GM18870 (cell line): ENCODE results near the gene VNN1.
A peak's percentile ranks its signal among the peaks of the same experiment; 100 is the strongest.
"Not testable (repeated sequence)": the region's sequence is repeated elsewhere in the genome, so short reads cannot be mapped to it uniquely, and the experiment has no call there.

Experiments
- ATAC-seq: cut with Tn5 transposase; IDR thresholded peaks from one replicate; pipeline ENCODE4 v1.9.1; 2021; ENCODE audit warnings: moderate library complexity; ENCODE audit not compliant: unreplicated experiment

The VNN1 gene

GRCh38 chr6:132675002-132675401 lies 38.9 kb downstream of the VNN1 start:
- no peak for ATAC-seq

DNA sequence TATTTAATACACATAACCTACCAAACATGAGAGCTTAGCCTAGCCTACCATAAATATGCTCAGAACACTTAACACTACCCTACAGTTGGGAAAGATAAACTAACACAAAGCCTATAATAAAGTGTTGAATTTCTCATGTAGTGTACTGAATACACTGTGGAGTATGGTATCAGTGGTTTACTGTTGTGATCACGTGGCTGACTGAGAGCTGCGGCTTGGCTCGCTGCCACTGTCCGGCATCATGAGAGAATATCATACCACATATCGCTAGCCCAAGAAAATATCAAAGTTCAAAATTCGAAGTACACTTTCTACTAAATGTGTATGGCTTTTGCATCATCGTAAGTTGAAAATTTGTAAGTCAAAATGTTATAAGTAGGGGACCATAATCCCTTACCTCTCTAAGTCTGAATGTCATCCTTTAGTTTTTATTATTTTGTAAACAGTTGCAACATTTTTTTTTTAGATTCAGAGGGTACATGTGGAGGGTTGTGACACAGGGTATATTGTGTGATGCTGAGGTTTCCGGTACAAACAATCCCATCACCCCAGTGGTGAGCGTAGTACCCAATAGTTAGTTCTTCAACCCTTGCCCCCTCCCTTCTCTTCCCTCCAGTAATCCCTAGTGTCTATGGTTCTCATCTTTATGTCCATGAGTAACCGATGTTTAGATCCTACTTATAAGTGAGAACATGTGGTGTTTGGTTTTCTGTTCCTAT lies 40.3 kb downstream of the VNN1 start:
- ATAC-seq = no peak

GRCh38 chr6:132671295-132671694 lies 42.6 kb downstream of the VNN1 start:
- no peak for ATAC-seq

DNA sequence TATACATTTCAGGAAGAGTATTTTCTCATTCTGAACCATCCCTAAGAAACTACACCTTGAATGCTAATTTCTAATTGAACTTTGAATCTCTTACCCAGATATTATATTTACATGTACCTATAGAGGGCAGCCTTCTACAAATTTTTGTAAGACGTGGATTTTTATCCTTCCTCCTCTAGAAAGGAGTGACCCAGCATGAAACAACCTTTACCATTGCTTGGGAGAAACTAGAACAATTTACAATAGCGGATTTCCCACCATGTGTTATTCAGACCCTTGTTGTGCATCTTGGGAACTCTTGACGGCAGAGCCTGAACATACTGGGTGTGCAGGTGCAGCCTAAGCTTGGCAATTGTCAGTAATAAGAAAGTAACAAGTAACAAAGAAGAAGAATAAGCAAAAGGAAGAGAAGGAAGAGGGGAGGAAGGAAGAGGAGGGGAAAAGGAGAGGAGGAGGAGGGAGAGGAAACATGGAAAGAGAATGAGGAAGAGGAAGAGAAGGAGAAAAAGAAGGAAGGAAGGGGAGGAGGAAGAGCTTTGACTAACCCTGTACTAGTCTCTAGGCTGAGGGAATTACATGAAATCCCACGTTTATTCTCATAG lies 44.1 kb downstream of the VNN1 start:
- ATAC-seq = peak; percentile 64

DNA sequence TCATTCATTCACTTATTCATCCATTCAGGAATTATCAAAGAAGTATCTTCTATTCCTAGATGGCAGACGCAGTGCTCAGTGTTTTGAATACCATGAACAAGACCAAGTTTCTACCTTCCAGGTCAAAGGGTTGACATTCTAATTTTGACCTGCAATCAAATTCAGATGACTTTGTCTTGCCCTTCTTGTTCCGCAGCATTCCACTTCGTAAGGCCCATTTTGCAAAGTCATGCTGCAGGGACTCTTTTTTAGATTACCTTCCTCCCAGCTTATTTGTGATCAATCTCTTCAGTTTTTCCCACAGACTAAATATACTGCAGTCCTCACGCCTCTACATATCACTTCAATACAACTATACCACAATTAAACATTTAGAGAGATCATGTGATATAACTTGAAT lies 47.7 kb downstream of the VNN1 start:
- ATAC-seq = no peak

- ATAC-seq = no peak
These were observed 49.4 kb downstream of the VNN1 start for GRCh38 chr6:132664309-132665034.

DNA sequence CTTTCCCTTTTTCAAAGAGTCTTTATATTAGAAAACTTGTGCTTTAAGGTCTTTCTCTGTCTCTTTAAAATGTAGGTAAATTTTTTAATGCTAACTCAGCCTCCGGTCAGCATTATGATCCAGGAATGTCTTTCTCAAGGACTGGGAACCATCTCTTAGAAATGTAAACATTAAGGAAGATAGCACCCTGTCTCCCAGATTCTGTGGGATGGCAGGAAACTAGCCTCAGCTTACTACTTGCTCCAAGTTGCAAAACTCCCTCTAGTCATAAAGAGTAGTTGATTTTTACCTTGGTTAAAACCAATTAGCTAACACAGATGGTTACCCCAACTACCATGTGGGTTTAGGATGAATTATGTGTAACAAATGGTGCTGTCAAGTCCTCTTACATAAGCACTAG lies 50.2 kb downstream of the VNN1 start:
- no peak for ATAC-seq

- ATAC-seq = no peak
These were observed 51.9 kb downstream of the VNN1 start for GRCh38 chr6:132661906-132662305.

DNA sequence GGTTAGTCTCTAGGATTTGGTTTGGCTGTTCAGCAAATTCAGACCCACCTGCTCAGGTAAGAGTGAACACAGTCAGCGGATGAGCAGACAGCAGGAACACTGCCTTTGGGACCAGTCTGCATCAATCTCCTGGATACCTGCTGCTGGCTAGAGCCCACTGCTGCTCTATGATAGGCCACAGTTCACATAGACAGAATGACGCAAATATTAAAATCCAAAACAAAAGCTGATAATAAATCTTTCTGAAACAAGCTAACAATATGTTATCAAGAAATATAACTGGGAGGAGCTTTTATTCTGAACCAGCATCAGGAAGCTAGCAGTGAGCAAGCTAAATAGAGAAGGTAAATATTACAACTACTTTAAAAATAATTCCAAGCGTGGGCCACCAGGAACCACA lies 54.8 kb downstream of the VNN1 start, which contains the start of gene TAAR1:
TSS of gene TAAR1 (minus strand) at position 101 of the 400 bp plus-strand sequence. CDS start 13,179 bp downstream, outside the sequence.
- no peak for ATAC-seq

DNA sequence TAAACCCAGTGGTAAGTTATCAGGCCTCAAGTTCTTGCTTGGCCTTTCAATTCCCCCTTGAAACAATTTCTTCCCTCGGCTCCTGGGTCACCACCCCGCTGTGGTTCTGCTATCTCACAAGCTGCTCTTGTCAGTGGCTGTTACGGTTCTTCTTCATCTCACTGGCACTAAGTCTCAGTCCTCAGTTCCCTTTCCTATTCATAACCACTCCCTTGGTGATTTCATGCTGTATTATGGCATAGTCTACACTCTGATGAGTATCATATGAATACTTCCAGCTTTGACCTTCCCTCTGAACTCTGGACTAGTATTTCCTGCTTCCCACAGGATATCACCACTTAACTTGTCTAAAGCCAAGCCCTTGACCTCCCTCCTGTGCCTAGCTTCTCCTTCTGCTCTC lies 62.8 kb downstream of the VNN1 start:
- no peak for ATAC-seq

DNA sequence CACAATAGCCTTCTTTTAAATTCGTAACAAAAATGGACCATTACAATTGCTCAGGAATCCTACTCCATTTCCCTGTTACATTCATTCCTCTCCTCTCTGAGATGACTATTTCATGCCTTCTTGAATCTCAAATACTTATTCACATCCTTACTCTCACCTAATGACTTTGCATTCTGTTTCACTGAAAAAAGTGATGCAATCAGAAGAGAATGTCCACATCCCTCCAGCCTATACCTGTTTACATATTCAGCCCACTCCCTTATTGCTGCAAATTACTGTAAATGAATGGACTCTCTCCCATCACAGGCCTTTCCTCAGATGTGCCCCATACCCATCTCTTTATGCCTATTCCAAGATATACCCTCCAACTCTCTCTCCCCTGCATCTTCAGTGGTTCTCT lies 63.4 kb downstream of the VNN1 start:
- no peak for ATAC-seq

DNA sequence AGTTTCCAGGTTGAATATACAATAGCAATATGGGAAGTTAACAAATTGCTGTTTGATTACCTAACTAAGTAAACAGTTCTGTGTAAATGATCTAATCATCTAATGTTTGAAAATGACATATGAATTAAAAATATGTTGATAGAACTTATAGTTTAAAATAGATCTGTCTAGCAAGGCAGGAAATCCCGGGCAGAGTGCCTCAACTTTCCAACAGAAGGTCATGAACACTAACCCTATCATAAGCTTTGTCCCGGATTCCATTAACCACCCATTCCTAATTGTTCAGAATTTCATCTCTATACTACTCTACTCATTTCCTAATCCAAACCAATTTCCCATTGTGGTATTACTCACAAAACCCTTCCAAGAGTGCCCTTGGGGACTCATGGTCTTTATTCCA lies 65.0 kb downstream of the VNN1 start:
- ATAC-seq = no peak

DNA sequence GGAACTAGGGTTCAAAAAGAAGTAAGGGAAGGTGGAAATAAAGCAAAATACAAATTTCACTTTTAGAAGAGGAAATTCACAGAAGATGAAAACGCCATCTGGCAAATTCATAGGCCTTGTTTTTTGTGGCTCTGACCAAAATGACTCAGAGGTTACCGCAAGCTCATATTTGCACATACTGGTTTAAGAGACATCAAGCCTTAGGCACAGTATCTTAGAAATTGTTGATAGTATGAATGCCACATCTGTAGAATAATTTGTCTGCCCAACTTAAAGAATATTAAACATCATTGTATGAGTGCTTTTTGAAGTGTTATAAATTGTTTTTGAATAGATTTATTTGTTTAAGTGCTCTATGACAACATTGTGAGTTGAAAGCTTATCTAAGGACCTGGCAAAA lies 65.5 kb downstream of the VNN1 start:
- ATAC-seq = peak; percentile 88

DNA sequence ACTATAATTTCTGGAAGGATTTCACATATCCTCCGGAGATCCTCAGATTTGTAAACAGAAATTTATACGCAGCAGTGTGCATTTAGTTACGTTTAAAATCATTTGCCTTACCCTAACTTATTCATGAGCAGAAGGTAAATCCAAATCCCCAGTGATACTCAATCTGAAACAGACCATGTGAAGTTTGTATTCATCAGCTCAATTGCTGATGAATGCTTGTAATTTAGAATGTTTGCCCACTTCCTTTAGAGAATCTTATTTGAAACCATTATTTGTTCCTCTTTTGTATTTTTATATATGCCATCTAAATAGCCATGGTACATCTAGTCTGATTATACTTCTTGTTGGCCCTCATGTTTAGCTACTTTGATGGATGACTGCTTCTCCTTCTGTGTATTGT lies 70.3 kb downstream of the VNN1 start:
- ATAC-seq = no peak

DNA sequence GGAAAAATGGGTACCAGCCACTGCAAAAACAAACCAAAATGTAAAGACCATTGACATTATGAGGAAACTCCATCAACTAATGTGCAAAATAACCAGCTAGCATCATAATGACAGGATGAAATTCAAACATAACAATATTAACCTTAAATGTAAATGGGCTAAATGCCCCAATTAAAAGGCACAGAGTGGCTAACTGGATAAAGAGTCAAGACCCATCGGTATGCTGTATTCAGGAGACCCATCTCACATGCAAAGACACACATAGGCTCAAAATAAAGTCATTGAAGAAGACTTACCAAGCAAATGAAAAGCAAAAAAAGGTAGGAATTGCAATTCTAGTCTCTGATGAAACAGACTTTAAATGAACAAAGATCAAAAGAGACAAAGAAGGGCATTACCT lies 76.7 kb downstream of the VNN1 start:
- not testable (repeated sequence) for ATAC-seq

DNA sequence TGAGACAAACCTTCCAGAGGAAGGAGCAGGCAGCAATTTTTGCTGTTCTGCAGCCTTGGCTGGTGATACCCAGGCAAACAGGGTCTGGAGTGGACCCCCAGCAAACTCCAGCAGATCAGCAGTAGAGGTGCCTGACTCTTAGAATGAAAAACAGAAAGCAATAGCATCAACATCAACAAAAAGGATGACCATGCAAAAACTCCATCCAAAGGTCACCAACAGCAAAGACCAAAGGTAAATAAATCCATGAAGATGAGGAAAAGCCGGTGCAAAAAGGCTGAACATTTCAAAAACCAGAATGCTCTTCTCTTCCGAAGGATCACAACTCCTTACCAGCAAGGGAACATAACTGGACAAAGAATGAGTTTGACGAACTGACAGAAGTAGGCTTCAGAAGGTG lies 77.9 kb downstream of the VNN1 start:
- not testable (repeated sequence) for ATAC-seq

GRCh38 chr6:132635288-132635687 lies 78.6 kb downstream of the VNN1 start:
- ATAC-seq = not testable (repeated sequence)

- no peak for ATAC-seq
These were observed 79.1 kb downstream of the VNN1 start for GRCh38 chr6:132634796-132635195.

- no peak for ATAC-seq
These were observed 80.5 kb downstream of the VNN1 start for GRCh38 chr6:132633362-132633761.
